NCI-H748 (cell line): ENCODE results near the gene ZNF525.
"Not testable (repeated sequence)": the region's sequence is repeated elsewhere in the genome, so short reads cannot be mapped to it uniquely, and the experiment has no call there.

ENCODE experiments used
- DNase-seq: peaks from one replicate; lab custom pipeline; 2025; ENCODE audit not compliant: unreplicated experiment; lab: John Stamatoyannopoulos, UW

Gene ZNF525

DNA sequence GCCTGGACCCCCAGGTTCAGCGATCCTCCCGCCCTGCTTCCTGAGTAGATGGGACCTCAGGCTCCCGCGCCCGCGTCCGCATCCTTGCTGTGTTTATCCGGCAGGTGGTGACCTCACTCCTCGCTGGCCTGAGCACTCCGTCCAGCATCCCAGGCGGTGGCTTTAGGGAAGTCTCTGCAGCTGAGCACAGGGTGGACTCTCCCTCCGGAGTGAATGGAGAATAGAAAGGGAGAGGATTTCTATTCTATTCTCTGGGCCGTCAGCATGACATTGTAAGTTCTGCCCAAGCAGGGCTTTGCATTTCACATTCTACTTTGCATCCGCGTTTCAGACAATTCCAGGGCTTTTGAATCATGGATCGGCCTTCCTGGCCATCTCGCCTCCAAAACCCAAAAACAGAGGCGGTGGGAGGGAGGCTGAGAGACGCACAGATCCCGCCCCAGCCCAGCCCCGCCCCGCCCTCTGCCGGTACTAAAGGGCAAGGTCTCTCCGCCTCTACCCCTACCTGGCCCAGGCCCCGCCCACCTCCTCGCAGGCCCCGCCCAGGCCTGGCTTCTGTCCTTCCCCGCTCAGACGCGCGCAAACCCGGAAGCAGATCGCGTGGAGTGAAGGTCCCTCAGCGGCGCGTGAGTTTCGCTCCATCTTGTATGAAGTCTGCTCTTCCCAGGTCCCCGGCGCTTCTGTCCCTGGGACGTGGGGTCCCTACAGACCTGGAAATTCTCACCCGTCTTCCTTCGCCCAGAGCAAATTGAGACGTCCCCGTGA lies at the start of gene ZNF525:
ZNF525 (plus strand) TSS at position 572 of the 765 bp plus-strand sequence. CDS start 6,577 bp downstream, outside the sequence.
- DNase-seq = peak; percentile 96

GRCh38 chr19:53328967-53329366 lies 36.5 kb upstream of the ZNF525 start:
- DNase-seq = peak; percentile 60

DNA sequence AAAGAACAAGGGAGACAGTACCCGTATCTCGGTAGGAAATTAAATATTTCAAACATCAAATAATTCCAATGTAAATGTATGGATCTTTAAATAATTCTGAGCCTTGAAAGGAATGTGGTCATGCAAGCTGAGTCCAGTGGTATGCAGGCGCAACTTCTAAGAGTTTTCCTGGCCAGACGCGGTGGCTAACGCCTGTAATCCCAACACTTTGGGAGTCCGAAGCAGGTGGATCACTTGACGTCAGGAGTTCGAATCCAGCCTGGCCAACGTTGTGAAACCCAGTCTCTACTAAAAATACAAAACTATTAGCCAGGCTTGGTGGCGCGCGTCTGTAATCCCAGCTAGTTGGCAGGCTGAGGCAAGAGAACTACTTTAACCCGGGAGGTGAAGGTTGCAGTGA lies 33.0 kb upstream of the ZNF525 start:
- DNase-seq = no peak

DNA sequence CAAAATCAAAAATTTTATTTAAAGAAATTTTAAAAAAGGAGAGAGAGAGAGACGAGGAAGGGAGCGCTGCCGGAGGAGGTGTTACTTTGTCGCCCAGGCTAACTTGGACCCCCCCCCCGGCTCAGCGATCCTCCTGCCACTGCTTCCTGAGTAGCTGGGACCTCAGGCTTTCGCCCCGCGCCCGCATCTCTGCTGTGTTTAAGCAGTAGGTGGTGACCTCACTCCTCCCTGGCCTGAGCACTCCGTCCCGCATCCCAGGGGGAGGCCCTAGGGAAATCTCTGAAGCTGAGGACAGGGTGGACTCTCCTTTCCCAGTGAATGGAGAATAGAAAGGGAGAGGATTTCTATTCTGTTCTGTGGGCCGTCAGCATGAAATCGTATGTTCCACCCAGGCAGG lies 32.4 kb upstream of the ZNF525 start:
- peak; percentile 80 for DNase-seq

DNA sequence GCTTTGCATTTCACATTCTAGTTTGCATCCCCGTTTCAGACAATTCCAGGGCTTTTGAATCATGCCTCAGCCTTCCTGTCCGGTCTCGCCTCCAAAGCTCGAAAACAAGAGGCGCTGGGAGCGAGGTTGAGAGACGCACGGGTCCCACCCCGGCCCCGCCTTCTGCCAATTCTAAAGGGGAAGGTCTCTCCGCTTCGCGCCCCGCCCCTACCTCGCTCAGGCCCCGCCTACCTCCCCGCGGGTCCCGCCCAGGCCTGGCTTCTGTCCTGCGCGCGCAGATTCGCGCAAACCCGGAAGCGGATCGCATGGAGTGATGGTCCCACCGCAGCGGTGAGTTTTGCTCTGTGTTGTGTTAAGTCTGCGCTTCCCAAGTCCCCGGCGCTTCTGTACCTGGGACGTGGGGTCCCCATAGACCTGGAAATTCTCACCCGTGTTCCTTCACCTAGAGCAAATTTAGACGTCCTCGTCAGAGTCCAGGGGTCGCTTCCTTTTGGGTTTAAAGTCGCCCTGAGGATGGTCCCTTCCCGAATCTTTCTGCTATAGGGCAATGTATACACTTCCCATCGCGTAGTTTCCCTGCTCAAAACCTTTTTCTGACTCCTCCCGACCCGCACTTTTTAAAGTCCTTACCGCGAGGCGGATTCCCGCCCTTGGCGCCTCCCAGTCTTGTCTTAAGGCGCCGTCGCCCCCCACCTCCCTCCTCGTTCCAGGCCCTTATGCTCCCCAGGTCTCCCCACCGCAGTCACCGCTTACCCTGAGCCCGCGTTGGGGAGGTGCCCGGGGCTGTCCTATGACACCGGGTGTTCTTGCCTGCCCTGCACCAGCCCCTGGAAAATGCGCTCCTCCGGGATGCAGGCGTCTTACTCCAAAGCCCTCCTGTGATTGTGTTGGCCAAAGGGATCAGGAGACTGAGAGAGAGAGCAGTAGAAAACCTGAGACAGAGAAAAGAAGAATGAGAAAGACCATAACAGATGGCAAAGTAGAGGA lies 31.7 kb upstream of the ZNF525 start, which contains the start of gene ZNF845:
ZNF845 (plus strand) TSS at position 287 of the 987 bp plus-strand sequence. CDS start 7,559 bp downstream, outside the sequence.
- DNase-seq = peak; percentile 94

DNA sequence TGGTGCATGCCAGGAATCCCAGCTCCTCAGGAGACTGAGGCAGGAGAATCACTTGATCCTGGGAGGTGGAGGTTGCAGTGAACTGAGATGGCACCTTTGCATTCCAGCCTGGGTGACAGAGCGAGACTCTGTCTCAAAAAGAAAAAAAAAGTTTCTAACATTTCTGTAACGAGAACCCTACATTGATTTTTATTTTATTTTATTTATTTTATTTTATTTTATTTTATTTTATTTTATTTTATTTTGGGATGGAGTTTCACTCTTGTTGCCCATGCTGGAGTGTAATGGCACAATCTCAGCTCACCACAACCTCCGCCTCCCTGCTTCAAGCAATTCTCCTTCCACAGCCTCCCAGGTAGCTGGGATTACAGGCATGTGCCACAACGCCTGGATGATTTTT lies 21.1 kb upstream of the ZNF525 start:
- not testable (repeated sequence) for DNase-seq

DNA sequence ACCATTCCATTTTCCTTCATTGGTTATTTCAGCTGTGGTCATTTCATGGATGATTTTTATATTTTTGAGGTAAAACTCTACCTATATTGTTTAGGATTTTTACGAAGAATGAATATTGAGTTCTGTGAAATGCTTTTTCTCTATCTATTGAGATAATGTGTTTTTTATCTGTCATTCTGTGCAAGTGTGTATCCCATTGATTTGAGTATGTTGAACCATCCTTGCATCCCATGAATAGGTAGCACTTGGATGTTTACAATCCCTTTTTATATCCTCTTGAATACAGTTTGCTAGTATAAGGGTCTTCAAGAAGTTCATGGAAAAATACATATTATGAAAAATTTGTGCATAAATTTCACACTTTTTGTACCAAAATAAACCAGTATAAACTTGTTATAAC lies 9.8 kb upstream of the ZNF525 start:
- DNase-seq = no peak

DNA sequence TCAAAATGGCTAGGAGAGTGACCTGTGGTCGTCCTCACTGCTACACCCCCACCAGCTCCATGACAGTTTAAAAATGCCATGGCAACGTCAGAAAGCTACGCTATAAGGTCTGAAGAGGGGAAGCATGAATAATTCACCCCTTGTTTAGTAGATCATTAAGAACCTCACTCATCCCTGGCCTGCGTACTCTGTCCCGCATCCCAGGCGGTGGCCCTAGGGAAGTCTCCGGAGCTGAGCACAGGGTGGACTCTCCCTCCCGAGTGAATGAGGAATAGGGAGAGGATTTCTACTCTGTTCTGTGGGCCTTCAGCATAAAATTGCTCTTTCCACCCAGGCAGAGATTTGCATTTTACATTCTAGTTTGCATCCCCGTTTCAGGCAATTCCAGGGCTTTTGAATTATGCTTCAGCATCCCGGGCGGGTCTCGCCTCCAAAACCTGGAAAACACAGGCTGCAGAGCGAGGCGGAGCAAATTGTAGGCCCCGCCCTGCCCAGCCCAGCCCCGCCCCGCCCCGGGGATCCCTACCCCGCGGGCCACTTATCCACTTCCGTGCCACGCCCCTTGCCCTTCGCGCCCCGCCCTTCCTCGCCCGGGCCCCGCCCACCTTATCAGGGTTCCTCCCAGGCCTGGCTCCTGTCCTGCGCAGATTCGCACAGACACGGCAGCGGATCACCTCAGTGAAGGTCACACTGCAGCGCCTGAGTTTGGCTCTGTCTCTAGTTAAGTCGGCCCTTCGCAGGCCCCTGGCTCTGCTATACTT lies 7.5 kb upstream of the ZNF525 start:
- DNase-seq = no peak

DNA sequence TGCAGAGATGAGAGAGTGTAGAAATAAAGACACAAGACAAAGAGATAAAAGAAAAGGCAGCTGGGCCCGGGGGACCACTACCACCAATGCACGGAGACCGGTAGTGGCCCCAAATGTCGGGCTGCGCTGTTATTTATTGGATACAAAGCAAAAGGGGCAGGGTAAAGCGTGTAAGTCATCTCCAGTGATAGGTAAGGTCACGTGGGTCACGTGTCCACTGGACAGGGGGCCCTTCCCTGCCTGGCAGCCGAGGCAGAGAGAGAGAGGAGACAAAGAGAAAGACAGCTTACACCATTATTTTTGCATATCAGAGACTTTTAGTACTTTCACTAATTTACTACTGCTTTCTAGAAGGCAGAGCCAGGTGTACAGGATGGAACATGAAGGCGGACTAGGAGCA lies 5.4 kb upstream of the ZNF525 start:
- not testable (repeated sequence) for DNase-seq

- peak; percentile 69 for DNase-seq
These were observed 491 bp downstream of the ZNF525 start for GRCh38 chr19:53365899-53366493.

- DNase-seq = no peak
These were observed 6.7 kb downstream of the ZNF525 start for GRCh38 chr19:53372196-53372595.

- DNase-seq = no peak
These were observed 8.8 kb downstream of the ZNF525 start for GRCh38 chr19:53374288-53374687.

GRCh38 chr19:53374743-53375142 lies 9.2 kb downstream of the ZNF525 start:
- DNase-seq = no peak

- no peak for DNase-seq
These were observed 15.9 kb downstream of the ZNF525 start for GRCh38 chr19:53381376-53381775.

GRCh38 chr19:53388168-53388567 lies 22.7 kb downstream of the ZNF525 start:
- no peak for DNase-seq

- no peak for DNase-seq
These were observed 23.4 kb downstream of the ZNF525 start for GRCh38 chr19:53388904-53389303.

- DNase-seq = no peak
These were observed 24.1 kb downstream of the ZNF525 start for GRCh38 chr19:53389571-53389970.

- DNase-seq = no peak
These were observed 24.5 kb downstream of the ZNF525 start for GRCh38 chr19:53389978-53390377.

- DNase-seq = peak; percentile 79
These were observed 29.0 kb downstream of the ZNF525 start for GRCh38 chr19:53394522-53394973.
